Measurements from ENCODE around the gene ITPRIPL2.

ITPRIPL2 gene

GRCh38 chr16:19147627-19148026 lies 33.9 kb downstream of the ITPRIPL2 start:
- no peak overlapping the region for H3K27ac ChIP-seq
- TF ChIP-seq CTCF (conservative IDR thresholded peaks at IDR 0.05) (no peak), ZFX (IDR thresholded peaks at IDR 0.05) (no peak)

GRCh38 chr16:19148189-19148588 lies 34.4 kb downstream of the ITPRIPL2 start:
- no peak overlapping the region for H3K27ac ChIP-seq
- TF ChIP-seq ZFX (IDR thresholded peaks at IDR 0.05) (no peak), CTCF (conservative IDR thresholded peaks at IDR 0.05) (no peak)

GRCh38 chr16:19151310-19151709 lies 37.5 kb downstream of the ITPRIPL2 start:
- TF ChIP-seq ZFX (IDR thresholded peaks at IDR 0.05) (no peak), CTCF (conservative IDR thresholded peaks at IDR 0.05) (no peak)
- H3K27ac ChIP-seq = no peak overlapping the region

- no peak overlapping the region for H3K27ac ChIP-seq
- no peak for TF ChIP-seq CTCF (conservative IDR thresholded peaks at IDR 0.05)
- TF ChIP-seq ZFX (IDR thresholded peaks at IDR 0.05) = no peak
Observed at GRCh38 chr16:19152042-19152441, 38.3 kb downstream of the ITPRIPL2 start.

- no peak for TF ChIP-seq ZFX (IDR thresholded peaks at IDR 0.05)
- no peak overlapping the region for H3K27ac ChIP-seq
Observed at GRCh38 chr16:19153876-19154275, 40.1 kb downstream of the ITPRIPL2 start.

- TF ChIP-seq ZFX (IDR thresholded peaks at IDR 0.05) (no peak), CTCF (conservative IDR thresholded peaks at IDR 0.05) (no peak)
- H3K27ac ChIP-seq = no peak overlapping the region
Observed at GRCh38 chr16:19162085-19162484, 48.3 kb downstream of the ITPRIPL2 start.

GRCh38 chr16:19163215-19163614 lies 49.5 kb downstream of the ITPRIPL2 start:
- no peak overlapping the region for H3K27ac ChIP-seq
- TF ChIP-seq ZFX (IDR thresholded peaks at IDR 0.05) (no peak), CTCF (conservative IDR thresholded peaks at IDR 0.05) (no peak)

- no peak overlapping the region for H3K27ac ChIP-seq
- TF ChIP-seq CTCF (conservative IDR thresholded peaks at IDR 0.05) (no peak), ZFX (IDR thresholded peaks at IDR 0.05) (no peak)
Observed at GRCh38 chr16:19164285-19164684, 50.5 kb downstream of the ITPRIPL2 start.
